Epithelial cell of proximal tubule (primary cell): ENCODE measurements around the gene INPP4A. TPM values are rescaled to one million over a fixed set of nuclear protein-coding genes. Genes with fewer than 3 reads are reported as not detected.

Source experiments
- DNase-seq: peaks from one replicate; pipeline ENCODE4 v3.0.0-alpha.2; 2011; ENCODE audit warnings: low read depth
- H3K4me3 ChIP-seq: 2 replicates; pipeline ENCODE4 v1.5.1; 2011; ENCODE audit warnings: low read depth, mild to moderate bottlenecking, low read length
- CTCF ChIP-seq: conservative IDR thresholded peaks from 2 replicates; pipeline ENCODE4 v1.5.1; 2012; ENCODE audit warnings: low read depth, mild to moderate bottlenecking, low read length
- total RNA-seq: library from RNA; depleted of rRNA; stranded (reverse); fragments of >200 nt; gene quantifications from 2 replicates; pipeline ENCODE4 v1.2.3, GENCODE V29; 2015

Gene INPP4A
- total RNA-seq, 1 donor from 2014 or later = 12.2 TPM

- DNase-seq = no peak
- TF ChIP-seq CTCF = no peak
These were observed 10.0 kb downstream of the INPP4A start for GRCh38 chr2:98454500-98455235.

GRCh38 chr2:98455494-98455976 is 10.9 kb downstream of the INPP4A start:
- no peak for TF ChIP-seq CTCF
- no peak for DNase-seq

More at GRCh38 chr2:98454500-98455235, 10.0 kb downstream of the INPP4A start:
- H3K4me3 ChIP-seq = no peak overlapping the region

GRCh38 chr2:98457045-98457696 is 12.5 kb downstream of the INPP4A start:
- H3K4me3 ChIP-seq = no peak overlapping the region
- peak; percentile 83 for DNase-seq
- TF ChIP-seq CTCF = no peak

More at GRCh38 chr2:98455494-98455976, 10.9 kb downstream of the INPP4A start:
- H3K4me3 ChIP-seq = no peak overlapping the region

GRCh38 chr2:98458207-98458606 is 13.5 kb downstream of the INPP4A start:
- H3K4me3 ChIP-seq = no peak overlapping the region
- no peak for TF ChIP-seq CTCF
- no peak for DNase-seq

- DNase-seq = no peak
- TF ChIP-seq CTCF = no peak
These were observed 14.2 kb downstream of the INPP4A start for GRCh38 chr2:98458667-98459380.

GRCh38 chr2:98459496-98460175 is 15.0 kb downstream of the INPP4A start:
- no peak for DNase-seq
- H3K4me3 ChIP-seq = no peak overlapping the region
- TF ChIP-seq CTCF = no peak

More at GRCh38 chr2:98458667-98459380, 14.2 kb downstream of the INPP4A start:
- no peak overlapping the region for H3K4me3 ChIP-seq
